HG03432 (cell line): ENCODE results near the gene PDZD11.
"Not testable (repeated sequence)": the region's sequence is repeated elsewhere in the genome, so short reads cannot be mapped to it uniquely, and the experiment has no call there.

Experiments
- ATAC-seq: cut with Tn5 transposase; IDR thresholded peaks from one replicate; pipeline ENCODE4 v1.9.1; 2021; ENCODE audit warnings: mild to moderate bottlenecking, moderate library complexity; ENCODE audit not compliant: unreplicated experiment

PDZD11 gene, protein sequence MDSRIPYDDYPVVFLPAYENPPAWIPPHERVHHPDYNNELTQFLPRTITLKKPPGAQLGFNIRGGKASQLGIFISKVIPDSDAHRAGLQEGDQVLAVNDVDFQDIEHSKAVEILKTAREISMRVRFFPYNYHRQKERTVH

DNA sequence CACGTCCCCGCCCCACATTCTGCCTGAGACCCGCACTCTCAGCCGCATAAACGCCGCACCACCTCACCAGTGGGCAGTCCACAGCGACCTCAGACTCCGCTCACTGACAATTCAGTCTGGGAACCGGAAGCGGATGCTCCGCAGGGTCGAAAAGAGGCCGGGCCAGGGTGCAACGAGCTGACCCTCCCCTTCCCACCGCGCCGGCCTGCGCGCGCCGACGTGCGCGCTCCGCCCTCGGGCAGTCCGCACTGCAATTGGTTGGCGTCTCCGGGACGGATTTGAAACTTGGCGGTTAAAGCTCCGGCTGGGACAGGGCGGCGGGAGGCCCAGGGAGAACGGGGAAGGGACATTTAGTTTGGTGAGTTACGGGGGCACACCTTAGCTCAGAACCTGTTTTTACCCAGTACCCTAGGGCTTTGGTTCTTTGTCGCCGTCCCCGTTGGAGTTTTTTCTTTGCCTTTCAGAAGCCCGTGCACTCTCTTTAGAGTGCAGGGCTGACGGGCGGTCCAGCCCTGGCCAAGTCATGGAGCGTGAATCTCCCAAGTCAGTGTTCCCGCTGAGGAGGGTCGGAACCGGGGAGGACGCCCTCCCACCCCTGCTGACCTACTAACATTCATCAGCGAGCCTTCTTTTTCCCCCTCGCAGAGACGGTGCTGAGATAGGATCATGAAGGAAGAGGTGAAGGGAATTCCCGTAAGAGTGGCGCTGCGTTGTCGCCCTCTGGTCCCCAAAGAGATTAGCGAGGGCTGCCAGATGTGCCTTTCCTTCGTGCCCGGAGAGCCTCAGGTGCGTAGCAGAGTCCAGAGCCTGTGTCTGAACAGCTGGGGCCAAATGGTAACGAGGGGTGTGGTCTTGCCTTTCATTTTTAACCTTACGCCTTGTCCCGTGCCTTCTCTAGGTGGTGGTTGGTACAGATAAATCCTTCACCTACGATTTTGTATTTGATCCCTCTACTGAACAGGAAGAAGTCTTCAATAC lies at the start of gene PDZD11, which contains the start of gene KIF4A:
Gene PDZD11, minus strand, starts transcription at position 135 of the 978 bp plus-strand sequence. CDS start 586 bp downstream, outside the sequence.
Gene KIF4A, plus strand, starts transcription at position 312 of the 978 bp plus-strand sequence. Its CDS starts 355 bp downstream, at position 667.
- ATAC-seq, result peak; percentile 99

DNA sequence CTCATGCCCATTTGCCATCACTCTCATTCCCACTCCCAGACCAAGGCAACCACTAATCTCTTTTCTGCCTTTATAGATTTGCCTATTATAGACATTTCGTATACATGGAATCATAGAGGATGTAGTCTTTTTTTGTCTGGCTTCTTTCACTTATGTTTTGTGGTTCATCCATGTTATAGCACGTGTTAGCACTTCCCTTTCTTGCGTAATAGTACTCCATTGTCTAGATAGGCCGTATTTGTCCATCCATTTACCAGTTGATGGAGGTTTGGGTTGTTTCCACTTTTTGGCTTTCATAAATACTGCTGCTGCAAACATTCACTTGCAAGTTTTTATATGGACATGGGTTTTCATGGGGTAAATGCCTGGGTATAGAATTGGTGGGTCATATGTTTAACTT lies 48.6 kb upstream of the PDZD11 start:
- no peak for ATAC-seq

DNA sequence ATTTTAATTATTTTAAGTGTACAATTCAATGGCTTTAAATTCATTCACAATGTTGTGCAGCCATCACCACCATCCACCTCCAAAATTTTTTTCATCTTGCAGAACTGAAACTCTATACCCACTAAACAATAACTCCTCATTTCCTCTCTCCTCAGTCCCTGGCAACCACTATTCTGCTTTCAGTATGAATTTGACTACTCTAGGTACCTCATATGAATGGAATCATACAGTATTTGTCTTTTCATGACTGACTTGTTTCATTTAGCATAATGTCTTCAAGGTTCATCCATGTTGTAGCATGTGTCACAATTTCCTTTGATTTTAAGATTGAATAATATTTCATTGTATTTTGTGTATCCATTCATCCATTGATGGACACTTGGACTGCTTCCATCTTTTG lies 47.0 kb upstream of the PDZD11 start:
- ATAC-seq, result peak; percentile 100

DNA sequence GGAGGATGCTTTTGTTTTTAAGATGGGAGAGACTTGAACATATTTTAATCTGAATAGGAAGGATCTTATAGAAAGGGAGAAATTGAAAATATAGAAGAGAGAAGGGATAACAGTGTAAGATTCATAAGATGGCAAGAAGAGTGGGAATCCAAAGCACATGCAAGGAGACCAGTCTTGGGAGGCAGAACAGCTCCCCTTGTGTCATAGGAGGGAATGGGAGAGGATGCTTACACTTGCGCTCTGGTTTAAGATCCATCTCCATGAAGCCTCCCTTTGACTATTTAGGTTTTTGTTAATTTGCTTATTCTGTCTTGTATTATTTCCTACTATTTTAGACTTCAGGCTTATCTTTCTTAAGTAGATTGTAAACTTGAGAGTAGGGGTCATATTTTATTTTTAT lies 42.9 kb upstream of the PDZD11 start:
- no peak for ATAC-seq

DNA sequence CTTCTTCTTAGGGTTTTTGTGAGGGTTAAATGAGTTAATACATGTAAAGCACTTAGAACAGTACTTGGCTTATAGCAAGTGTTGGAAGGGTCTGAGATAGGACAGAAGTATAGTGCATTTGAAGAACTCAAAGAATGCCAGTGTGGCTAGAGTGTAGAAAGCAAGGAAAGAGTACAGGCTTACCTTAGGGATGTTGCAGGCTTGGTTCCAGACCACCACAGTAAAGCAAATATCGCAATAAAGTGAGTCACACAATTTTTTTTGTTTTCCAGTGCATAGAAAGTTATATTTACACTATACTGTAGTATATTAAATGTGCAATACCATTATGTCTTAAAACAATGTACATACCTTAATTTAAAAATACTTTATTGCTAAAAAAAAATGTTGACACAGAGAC lies 41.4 kb upstream of the PDZD11 start:
- no peak for ATAC-seq

DNA sequence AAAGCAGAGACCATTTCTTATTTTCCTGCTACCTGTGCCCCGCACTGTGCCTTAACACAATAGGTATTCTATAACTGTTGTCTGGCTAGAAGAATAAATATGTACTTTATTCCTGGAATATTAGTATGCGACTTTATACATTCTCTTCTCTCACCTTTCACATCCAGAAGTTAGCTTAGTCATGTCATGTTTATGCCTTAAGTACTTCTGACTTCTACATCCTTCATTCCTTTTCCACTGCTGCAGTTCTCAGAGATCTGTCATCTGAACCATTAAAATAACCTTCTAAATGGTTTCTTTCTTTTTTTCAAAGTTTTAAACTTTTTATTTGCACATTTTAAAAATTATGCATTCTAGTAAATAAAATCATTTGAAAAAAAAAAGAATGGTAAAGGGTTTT lies 34.6 kb upstream of the PDZD11 start:
- no peak for ATAC-seq

DNA sequence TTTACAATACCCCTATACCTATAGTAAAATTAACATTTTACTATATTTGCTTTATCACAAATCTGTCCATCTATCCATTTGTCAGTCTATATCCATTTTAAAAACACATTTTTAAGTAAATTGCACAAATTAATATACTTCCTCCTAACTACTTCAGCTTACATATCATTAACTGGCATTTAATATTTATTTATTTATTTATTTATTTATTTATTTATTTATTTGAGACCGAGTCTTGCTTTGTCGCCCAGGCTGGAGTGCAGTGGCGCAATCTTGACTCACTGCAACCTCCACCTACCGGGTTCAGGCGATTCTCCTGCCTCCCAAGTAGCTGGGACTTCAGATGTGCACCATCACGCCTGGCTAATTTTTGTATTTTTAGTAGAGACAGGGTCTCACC lies 33.9 kb upstream of the PDZD11 start:
- not testable (repeated sequence) for ATAC-seq

DNA sequence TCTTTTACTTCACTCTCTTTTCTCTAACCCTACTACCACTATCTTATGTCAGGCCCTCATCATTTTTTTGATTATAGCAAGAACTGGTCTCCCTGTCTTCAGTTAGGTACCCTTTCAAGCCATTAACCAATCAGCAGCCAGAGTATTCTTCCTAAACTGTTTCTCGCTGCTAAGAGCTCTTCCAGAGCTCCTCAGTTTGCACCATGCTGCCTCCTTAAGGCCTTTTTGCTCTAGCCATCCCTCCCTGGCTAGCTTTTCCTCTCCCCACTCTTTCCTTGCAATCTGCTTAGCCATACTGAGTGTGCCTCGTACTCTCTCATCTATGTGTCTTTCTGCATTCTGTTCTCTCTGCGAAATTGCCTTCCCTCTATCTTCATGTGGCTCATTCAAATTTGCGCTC lies 33.1 kb upstream of the PDZD11 start:
- ATAC-seq, result no peak

DNA sequence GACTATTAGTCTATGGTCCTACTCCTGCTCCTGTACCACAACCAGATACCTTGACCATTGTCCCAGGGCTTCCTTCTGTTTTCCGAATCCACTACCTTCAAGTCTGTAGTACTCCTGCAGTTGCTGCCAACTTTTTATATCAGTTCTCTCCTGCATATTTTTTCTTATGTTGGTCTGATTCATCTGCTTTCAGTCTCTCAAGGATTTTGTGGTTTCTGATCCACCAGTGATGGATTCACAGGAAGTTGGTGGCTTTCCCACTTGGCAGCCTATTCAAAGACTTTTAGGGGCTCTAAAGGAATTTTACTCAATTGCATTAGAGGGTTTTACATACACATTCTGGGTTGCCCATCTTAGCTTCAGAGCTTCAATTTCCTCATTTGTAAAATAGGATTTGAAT lies 23.8 kb upstream of the PDZD11 start:
- ATAC-seq, result no peak

DNA sequence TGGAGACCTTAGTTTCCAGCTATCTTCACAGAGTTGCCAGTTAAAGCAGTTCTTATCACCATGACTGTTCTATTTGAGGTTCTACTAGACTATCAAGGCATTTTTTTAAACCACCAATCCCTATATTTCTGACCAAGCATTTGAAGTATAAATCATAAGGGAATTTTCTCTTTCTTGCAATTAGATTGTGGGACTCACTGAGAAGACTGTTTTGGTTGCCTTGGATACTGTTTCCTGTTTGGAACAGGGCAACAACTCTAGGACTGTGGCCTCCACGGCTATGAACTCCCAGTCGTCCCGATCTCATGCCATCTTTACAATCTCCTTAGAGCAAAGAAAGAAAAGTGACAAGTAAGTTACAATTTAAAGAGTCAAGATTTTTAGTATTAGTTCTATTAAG lies 12.0 kb upstream of the PDZD11 start:
- ATAC-seq, result no peak

DNA sequence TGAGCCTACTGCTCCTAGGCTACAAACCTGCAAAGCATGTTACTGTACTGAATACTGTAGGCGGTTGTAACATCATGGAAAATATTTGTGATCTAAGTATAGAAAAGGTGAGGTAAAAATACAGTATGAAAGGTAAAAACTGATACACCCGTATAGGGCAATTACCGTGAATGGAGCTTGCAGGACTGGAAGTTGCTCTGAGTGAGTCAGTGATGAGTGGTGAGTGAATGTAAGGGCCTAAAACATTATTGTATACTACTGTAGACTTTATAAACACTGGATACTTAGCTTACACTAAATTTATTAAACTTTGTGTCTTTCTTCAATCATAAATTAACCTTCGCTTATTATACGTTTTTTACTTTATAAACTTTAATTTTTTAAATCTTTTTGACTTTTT lies 3.9 kb upstream of the PDZD11 start:
- ATAC-seq, result no peak

DNA sequence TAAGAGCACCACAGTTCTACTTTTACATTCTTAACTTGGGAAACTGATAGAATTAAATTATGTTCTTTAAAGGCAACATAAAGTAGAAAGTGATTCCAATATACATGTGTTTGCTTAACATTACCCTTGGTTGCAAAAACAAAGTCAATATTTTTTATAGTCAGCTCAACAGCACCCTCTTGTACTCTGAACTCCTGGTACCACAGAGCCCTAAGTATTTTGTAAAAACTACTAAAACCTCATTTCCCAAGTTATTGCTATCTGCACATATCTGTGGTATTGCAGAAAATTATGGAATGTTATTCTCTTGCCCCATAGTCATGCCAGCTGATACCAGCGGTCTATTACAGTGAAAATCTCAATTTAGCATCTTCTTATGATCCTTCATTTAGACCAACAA lies 3.1 kb upstream of the PDZD11 start:
- ATAC-seq, result no peak

DNA sequence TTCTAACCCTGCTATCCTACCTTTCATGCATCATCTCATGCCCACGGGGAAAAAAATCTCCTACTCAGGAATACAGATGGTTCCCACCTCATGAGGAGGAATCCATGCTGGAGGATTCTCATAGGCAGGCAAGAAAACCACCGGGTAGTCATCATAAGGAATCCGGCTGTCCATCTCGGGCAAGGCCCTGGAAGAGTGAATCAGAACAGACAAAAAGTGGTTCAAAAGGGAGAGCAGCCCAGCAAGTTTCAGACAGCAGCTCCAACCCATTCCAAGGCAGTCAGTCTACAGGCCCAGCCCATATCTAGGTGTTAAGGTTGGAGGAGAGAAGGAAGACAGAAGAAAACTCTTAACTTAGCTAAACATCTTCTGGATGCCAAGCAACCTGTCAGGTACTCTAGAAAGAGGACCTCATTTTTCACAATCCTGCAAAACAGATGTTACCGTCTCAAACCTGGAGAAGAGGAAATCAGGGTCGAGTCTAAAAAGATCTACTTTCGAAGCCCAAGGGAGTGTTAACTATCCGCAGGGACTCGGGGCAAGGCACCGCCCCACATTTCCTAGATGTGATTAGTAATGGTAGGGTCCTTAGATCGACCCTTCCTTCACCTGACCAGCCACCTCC lies 447 bp downstream of the PDZD11 start:
- no peak for ATAC-seq

DNA sequence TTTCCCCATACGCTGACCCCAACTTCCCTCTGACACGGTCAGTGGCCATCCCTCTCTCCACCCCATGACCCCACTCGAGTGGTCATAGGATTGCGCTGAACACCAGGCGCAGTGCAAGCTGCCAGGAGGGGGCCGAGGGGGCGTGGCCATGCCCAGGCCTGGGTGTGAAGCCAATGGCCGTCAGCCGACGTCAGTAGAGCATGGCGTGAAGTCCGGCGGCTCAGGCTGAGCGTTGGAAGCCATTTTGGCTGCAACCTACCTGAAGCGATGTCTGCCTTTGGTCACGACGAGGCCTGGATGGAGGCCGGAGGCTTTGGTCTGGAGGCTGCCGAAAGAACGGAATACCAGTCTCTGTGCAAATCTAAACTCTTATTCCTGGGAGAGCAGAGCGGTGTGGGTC lies 7.8 kb downstream of the PDZD11 start, which contains the start of gene RAB41:
Gene RAB41, plus strand, starts transcription at position 222 of the 400 bp plus-strand sequence. Its CDS starts 46 bp downstream, at position 268.
- ATAC-seq, result no peak

DNA sequence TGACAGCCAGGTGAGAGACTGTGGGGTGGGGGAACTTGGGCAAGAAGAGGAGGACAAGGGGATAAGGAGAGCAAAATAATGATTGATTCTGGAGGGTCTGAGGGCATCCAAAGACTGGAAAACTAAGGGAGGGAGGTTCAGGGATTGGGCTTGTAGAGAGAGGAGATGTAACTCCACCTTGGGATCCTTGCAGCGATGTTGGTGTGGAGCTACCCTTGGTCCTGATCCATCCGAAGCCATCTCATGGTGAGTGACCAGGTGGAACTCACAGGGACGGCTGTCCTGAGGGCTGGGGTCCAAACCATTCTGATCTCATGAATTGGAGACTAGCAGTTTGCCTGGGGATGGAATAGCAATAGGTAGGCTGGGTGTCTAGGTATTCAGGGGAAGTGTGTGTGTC lies 9.2 kb downstream of the PDZD11 start:
- no peak for ATAC-seq

DNA sequence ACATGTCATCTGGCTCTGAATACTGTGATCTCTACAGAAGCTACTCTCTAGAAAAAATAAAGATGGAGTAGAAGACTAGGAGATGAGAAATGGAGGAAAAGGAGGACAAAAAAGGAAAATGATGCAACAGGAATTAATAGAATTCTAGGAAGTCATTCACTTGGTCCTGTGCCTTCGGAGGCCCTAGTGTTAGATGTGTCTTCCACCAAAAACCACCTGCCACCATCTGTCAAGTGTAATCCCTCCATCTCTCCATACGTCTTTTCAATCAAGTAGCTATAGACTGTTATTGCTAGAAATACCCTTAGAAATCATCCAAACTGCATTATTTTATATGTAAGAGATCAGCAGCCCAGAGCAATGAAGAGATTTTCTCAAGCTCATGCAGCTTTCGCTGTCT lies 10.6 kb downstream of the PDZD11 start:
- ATAC-seq, result no peak

DNA sequence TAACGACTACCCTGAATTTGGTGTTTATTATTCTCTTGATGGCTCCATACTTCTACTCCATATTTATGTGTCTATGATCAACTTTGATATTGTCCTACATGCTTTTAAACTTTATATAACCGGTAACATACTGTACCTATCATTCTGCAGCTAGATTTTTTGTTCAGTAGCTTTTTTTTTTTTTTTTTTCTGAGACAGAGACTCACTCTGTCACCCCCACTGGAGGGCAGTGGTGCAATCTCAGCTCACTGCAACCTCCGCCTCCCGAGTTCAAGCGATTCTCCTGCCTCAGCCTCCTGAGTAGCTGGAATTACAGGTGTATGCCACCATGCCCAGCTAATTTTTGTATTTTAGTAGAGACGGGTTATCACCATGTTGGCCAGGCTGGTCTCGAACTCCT lies 15.7 kb downstream of the PDZD11 start:
- ATAC-seq, result not testable (repeated sequence)

DNA sequence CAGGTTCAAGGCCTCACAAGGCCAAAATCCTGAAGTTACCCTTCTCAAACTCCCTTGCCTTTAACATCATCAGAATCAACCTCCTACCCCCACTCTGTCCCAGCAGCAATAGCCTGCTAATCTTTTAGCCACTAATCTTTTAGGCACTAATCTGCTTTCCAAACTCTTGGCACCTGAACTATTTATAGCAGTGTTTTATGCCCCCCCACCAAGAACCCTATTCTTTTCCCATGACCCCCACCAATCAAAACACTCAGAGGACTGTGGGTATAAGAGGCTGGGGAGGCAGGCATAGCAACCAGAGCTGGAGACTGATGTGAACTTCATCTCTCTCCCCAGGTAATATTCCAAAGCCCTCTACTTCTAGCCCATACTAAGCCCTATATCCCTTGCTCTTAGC lies 21.7 kb downstream of the PDZD11 start, which contains the start of gene ARR3:
Gene ARR3, plus strand, starts transcription at position 301 of the 400 bp plus-strand sequence. CDS start 1,052 bp downstream, outside the sequence.
- ATAC-seq, result no peak

DNA sequence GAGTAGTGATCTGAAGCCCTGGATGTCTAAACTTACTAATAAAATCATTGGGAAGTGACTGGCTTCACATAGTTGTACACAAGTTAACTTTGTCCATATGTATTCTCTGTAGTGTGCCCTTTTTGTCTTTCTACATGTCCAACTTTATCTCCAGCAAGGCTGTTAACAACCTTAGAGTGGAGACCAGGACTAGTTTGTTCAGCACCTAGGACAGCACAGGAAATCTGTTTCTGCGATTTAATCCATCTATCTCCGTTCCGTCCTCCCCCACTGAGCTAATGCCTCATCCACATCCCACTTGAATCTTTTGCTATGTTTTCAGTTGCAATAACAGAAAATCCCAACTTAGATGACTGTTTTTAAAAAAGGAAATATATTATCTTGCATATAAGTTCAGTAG lies 24.9 kb downstream of the PDZD11 start:
- ATAC-seq, result no peak

DNA sequence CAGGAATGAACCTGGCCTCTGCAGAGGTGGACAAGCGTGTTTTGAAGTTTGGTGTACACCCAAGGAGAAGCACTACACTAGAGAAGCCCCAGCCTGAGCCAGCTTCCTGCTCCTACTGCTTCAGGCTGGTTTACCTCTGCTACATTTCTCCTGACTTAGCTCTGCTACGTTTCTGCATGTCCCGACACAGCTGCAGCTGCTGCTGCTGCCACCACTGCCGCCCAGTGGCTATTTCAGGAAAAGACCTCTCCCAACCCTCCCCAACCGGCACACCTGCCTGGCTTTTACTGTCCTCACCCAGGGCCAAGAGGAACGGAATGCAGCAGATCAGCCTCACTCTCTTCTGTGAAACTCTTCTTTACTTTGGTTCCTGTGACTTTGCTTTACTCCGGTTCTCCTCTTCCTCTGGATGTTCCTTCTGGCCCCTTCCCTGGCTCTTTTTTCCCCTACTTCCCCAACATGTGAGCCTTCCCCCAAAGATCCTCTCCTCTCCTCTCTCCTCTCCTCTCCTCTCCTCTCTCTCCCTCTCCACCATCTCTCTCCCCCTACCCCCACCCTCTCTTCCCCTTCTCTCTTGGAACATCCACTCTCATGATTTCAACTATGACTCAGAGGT lies 26.7 kb downstream of the PDZD11 start:
- ATAC-seq, result peak; percentile 54

DNA sequence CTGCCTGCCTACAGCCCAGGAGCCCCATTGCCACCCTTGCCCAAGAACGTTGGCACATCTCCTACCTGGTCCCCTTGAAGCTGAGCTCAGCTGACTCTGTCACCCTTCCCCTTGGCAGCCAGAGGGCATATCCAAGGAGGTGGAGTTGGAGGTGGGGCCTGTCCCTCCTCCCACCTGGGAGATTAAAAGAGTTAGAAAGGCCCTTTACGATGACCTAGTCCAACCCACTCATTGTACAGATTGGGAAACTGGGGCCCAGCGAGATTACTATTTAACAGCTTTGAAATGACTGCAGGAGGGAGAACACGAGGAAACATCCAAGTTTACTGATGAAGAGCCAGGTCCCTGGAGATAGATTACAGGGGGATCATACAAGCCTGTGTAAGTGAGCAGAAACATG lies 29.6 kb downstream of the PDZD11 start, which contains the start of gene P2RY4:
Gene P2RY4, minus strand, starts transcription at position 101 of the 400 bp plus-strand sequence. CDS start 580 bp downstream, outside the sequence.
- ATAC-seq, result no peak
